Upper lobe of left lung (tissue), 6 donors: ENCODE results near the gene SH3GL3. TPM values are rescaled to one million over a fixed set of nuclear protein-coding genes. Genes with fewer than 3 reads are reported as not detected.

ENCODE experiments used
- ATAC-seq, 2 donors: fragments of 200-7000 bp; cut with Tn5 transposase; one replicate each; pipeline ENCODE4 v1.9.1; 2022; ENCODE audit warnings: mild to moderate bottlenecking in 2 of 2, moderate library complexity in 2 of 2; ENCODE audit not compliant: low FRiP score in 2 of 2
- DNase-seq, 2 donors: peaks; one replicate each; pipeline ENCODE4 v3.0.0-alpha.2; 2019 to 2020
- H3K27ac ChIP-seq, 4 donors: fragments of 200-600 bp; sonication (generic); one replicate each; pipeline ENCODE4 v1.5.1; 2016 to 2019
- H3K27me3 ChIP-seq, 4 donors: fragments of 200-600 bp; sonication (generic); one replicate each; pipeline ENCODE4 v1.5.1; 2017 to 2019
- H3K36me3 ChIP-seq, 4 donors: fragments of 200-600 bp; sonication (generic); one replicate each; pipeline ENCODE4 v1.5.1; 2016 to 2019
- H3K4me1 ChIP-seq, 4 donors: fragments of 200-600 bp; sonication (generic); one replicate each; pipeline ENCODE4 v1.5.1; 2018 to 2019
- H3K4me3 ChIP-seq, 4 donors: fragments of 200-600 bp; sonication (generic); one replicate each; pipeline ENCODE4 v1.5.1; 2017 to 2019; ENCODE audit warnings: mild to moderate bottlenecking in 2 of 4, moderate library complexity in 1 of 4
- H3K9me3 ChIP-seq, 4 donors: fragments of 200-600 bp; sonication (generic); one replicate each; pipeline ENCODE4 v1.5.1; 2018 to 2019
- EP300 ChIP-seq, 4 donors: sonication (generic); formaldehyde crosslinking; IDR thresholded peaks; one replicate each; pipeline ENCODE4 v1.5.1; 2017; ENCODE audit warnings: antibody characterized with exemption in 4 of 4, control low read depth in 2 of 4
- POLR2A ChIP-seq, 4 donors: fragments of 450-650 bp; IDR thresholded peaks; one replicate each; pipeline ENCODE4 v1.5.1; 2016 to 2017; ENCODE audit warnings: antibody characterized with exemption in 4 of 4, mild to moderate bottlenecking in 2 of 4
- POLR2AphosphoS5 ChIP-seq, 2 donors: sonication (generic); formaldehyde crosslinking; IDR thresholded peaks; one replicate each; pipeline ENCODE4 v1.5.1; 2017; ENCODE audit warnings: antibody characterized with exemption in 2 of 2
- WGBS, 2 donors: methylation state at CpG; one replicate each; pipeline ENCODE4 v1.1.5; 2017 to 2018; 5-methylcytosine and 5-hydroxymethylcytosine counted together
- total RNA-seq, 6 donors: library from RNA; depleted of rRNA in 4 of 6; stranded (reverse); fragments of >200 nt in 4 of 6; gene quantifications; one replicate each; pipeline versions ENCODE4 v1.1.0 to v1.2.1, GENCODE V29; 2016 to 2021
- TF ChIP-seq, protein P1 (sequence below), 6 experiments: fragments of 450-650 bp in 4 of 6; fragments of 200-600 bp in 2 of 6; sonication (generic) in 2 of 6; IDR thresholded peaks; one replicate each; pipeline ENCODE4 v1.5.1; 2016 to 2019; ENCODE audit warnings: antibody characterized with exemption in 6 of 6
- donor health status: DM: no; HTN: no; CAD: no; lungs with moderate emphysema.
- donor health status: DM: no; HTN: yes; CAD: no; lungs with severe emphysema.

SH3GL3 gene
- total RNA-seq, 6 donors from 2014 or later: 1.8 to 5.5 (median 2.2) TPM; not detected in 1

DNA sequence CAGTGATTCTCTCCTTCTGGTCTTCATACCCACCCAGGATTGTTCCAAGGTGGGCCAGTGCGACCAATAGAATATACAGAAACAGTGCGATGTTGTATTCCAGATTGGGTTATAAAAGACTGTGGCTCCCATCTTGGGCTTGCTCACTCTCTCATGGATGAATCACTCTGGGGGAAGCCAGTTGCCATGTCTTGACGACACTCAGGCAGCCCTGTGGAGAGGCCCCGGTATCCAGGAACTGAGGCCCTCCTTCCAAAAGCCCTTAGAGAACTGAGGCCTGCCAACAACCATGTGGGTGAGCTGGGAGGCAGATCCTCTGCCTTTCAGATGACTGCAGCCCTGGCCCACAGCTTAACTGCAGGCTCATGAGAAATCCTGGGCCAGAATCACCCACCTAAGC is 57.2 kb downstream of the SH3GL3 start:
- no peaks in the 10 kb centered on the region for H3K36me3 ChIP-seq
- TF ChIP-seq POLR2A (IDR thresholded peaks at IDR 0.05): no peak
- TF ChIP-seq, protein P1, sequence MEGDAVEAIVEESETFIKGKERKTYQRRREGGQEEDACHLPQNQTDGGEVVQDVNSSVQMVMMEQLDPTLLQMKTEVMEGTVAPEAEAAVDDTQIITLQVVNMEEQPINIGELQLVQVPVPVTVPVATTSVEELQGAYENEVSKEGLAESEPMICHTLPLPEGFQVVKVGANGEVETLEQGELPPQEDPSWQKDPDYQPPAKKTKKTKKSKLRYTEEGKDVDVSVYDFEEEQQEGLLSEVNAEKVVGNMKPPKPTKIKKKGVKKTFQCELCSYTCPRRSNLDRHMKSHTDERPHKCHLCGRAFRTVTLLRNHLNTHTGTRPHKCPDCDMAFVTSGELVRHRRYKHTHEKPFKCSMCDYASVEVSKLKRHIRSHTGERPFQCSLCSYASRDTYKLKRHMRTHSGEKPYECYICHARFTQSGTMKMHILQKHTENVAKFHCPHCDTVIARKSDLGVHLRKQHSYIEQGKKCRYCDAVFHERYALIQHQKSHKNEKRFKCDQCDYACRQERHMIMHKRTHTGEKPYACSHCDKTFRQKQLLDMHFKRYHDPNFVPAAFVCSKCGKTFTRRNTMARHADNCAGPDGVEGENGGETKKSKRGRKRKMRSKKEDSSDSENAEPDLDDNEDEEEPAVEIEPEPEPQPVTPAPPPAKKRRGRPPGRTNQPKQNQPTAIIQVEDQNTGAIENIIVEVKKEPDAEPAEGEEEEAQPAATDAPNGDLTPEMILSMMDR (IDR thresholded peaks at IDR 0.05): no peak
- no peak for TF ChIP-seq POLR2AphosphoS5 (IDR thresholded peaks at IDR 0.05)
- no peak for TF ChIP-seq EP300 (IDR thresholded peaks at IDR 0.05)
- no peaks in the 10 kb centered on the region for H3K9me3 ChIP-seq
- DNase-seq (no peak), ATAC-seq (no peak)
- H3K4me1 ChIP-seq: no peaks in the 10 kb centered on the region
- no peak overlapping the region for H3K27ac ChIP-seq
- no peaks in the 10 kb centered on the region for H3K27me3 ChIP-seq
- 66 to 75% methylated on average over 3 to 4 of the region's 4 CpGs for WGBS, 2 donors
- H3K4me3 ChIP-seq: no peak overlapping the region

DNA sequence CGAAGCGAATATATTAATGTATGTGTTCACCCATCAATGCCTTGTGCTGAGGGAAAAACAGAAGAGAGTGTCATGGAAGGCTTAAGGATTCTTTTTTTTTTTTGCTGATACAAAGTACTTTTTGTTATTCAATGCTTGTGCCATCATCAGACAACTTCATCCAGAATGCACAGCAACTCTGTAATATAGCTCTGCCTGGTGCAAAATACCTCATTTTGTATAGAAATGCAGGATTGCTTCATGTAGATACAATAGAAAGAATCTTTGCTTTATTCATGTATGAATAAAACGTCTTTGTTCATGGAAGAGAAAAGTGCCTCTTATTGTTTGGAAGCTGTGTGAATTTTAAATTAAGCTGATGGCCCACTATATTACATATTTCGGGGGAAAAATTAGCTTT is 62.9 kb downstream of the SH3GL3 start:
- Histone ChIP-seq H3K27ac (no peak overlapping the region), H3K4me1 (no peaks in the 10 kb centered on the region), H3K27me3 (no peaks in the 10 kb centered on the region), H3K36me3 (no peaks in the 10 kb centered on the region), H3K4me3 (no peak overlapping the region), H3K9me3 (no peaks in the 10 kb centered on the region)
- ATAC-seq: no peak
- no peak for DNase-seq
- TF ChIP-seq, protein P1 (IDR thresholded peaks at IDR 0.05): no peak
- 81 to 84% methylated on average over 4 of the region's 4 CpGs for WGBS, 2 donors

DNA sequence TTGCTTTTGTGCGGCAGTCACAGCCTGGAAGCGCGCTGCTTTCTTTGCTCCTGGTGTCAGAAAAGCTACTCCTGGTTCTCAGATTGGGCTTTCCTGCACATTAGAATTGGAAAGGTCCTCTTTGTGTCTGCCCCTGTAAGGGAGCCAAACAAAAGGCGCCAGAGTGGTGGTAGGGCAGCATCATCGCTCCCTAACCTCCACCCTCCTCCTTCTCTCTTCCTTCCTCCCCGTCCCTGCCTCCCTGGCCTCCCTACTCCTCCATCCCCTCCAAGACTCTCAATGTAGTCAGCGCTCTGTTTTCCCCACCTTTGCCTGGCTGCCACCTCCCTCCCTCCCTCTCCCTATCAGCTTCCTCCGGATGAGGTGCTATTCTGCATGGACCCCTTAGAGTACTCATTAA is 65.3 kb downstream of the SH3GL3 start:
- ATAC-seq: no peak
- WGBS, 2 donors: 54 to 61% methylated on average over 8 of the region's 8 CpGs
- H3K36me3 ChIP-seq: no peaks in the 10 kb centered on the region
- no peaks in the 10 kb centered on the region for H3K27me3 ChIP-seq
- no peak overlapping the region for H3K4me3 ChIP-seq
- H3K27ac ChIP-seq: peak overlapping the region in 1 of 4 donors; percentile 34
- no peak for DNase-seq
- TF ChIP-seq EP300 (IDR thresholded peaks at IDR 0.05): no peak
- TF ChIP-seq, protein P1 (IDR thresholded peaks at IDR 0.05): no peak
- H3K9me3 ChIP-seq: no peaks in the 10 kb centered on the region
- no peaks in the 10 kb centered on the region for H3K4me1 ChIP-seq

DNA sequence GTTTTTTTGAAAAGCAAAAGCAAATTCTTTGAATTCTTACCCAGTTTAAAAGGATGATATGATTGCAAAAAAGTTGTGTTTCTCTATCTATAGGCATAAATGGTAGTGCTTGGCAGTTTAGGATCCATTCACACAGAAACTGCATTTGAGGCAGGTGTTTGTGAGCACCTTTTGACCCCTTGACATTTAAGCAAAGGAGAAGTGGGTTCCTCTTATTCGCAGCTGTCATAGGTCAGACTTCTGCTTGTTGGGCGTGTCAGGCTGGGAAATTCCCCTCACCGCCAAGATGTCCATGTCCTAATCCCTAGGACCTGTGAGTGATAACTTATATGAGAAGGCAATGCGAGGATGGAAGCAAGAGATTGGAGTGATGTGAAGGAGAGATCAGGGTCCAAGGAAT is 67.4 kb downstream of the SH3GL3 start:
- DNase-seq: no peak
- H3K9me3 ChIP-seq: no peaks in the 10 kb centered on the region
- no peak for TF ChIP-seq POLR2A (IDR thresholded peaks at IDR 0.05)
- TF ChIP-seq, protein P1 (IDR thresholded peaks at IDR 0.05): no peak
- no peak for TF ChIP-seq EP300 (IDR thresholded peaks at IDR 0.05)
- no peak for TF ChIP-seq POLR2AphosphoS5 (IDR thresholded peaks at IDR 0.05)
- H3K27me3 ChIP-seq: no peaks in the 10 kb centered on the region
- ATAC-seq: no peak
- no peaks in the 10 kb centered on the region for H3K4me1 ChIP-seq
- no peak overlapping the region for H3K4me3 ChIP-seq
- WGBS, 2 donors: 85% methylated on average over 4 of the region's 4 CpGs
- no peak overlapping the region for H3K27ac ChIP-seq
- no peaks in the 10 kb centered on the region for H3K36me3 ChIP-seq

DNA sequence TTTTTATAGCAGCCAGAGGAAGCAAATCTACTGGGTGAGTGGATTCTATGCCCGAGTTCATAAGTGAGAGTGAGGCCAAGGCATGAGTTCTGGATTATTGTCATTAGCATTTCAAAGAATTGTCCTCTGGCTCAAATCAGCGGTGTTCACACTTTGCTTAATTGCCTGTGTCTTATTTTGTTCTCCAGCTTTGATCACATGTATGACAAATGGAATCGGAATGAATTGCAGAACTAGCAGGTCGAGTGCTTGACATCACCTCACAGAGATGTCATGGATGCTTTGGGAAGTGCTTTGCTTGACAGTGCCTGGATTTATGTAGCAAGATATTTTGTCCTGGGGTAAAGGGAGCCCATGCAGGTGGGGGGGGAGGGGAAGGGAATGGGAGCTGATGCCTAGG is 68.0 kb downstream of the SH3GL3 start:
- H3K4me3 ChIP-seq: no peak overlapping the region
- H3K27ac ChIP-seq: no peak overlapping the region
- TF ChIP-seq EP300 (IDR thresholded peaks at IDR 0.05) (no peak), POLR2A (IDR thresholded peaks at IDR 0.05) (no peak), POLR2AphosphoS5 (IDR thresholded peaks at IDR 0.05) (no peak)
- TF ChIP-seq, protein P1 (IDR thresholded peaks at IDR 0.05): no peak
- H3K27me3 ChIP-seq: no peaks in the 10 kb centered on the region
- DNase-seq: no peak
- no peak for ATAC-seq
- H3K4me1 ChIP-seq: no peaks in the 10 kb centered on the region
- no peaks in the 10 kb centered on the region for H3K9me3 ChIP-seq
- WGBS, 2 donors: 79 to 84% methylated on average over 4 of the region's 4 CpGs
- no peaks in the 10 kb centered on the region for H3K36me3 ChIP-seq
